Dedifferentiated amniotic fluid mesenchymal stem cell (primary cell): ENCODE measurements around the gene BAG2.

ENCODE experiments used
- DNase-seq: peaks from one replicate; pipeline ENCODE4 v3.0.0-alpha.2; 2016; ENCODE audit errors: extremely low spot score

Gene BAG2

GRCh38 chr6:57221936-57222742, 50.0 kb downstream of the BAG2 start, which contains the start of gene RAB23:
Gene RAB23 (minus strand): TSS chr6:57222307. CDS start chr6:57210380, 11,927 bp downstream.
- peak; percentile 72 for DNase-seq

GRCh38 chr6:57222743-57223077, 50.6 kb downstream of the BAG2 start:
- no peak for DNase-seq

GRCh38 chr6:57224769-57225515, 52.8 kb downstream of the BAG2 start:
- DNase-seq, result peak; percentile 26

GRCh38 chr6:57226221-57226620, 54.1 kb downstream of the BAG2 start:
- DNase-seq, result no peak
